Vagina (tissue), 2 donors: Measurements from ENCODE around the gene DSE.

Experiments
- CTCF ChIP-seq, 3 experiments: fragments of 450-650 bp in 2 of 3; fragments of 200-600 bp in 1 of 3; sonication (generic) in 1 of 3; IDR thresholded peaks; one replicate each; pipeline ENCODE4 v1.5.1; 2017 to 2019; ENCODE audit warnings: antibody characterized with exemption in 3 of 3, mild to moderate bottlenecking in 2 of 3, moderate library complexity in 2 of 3
- POLR2A ChIP-seq, 2 donors: fragments of 450-650 bp; IDR thresholded peaks; one replicate each; pipeline ENCODE4 v1.6.1; 2017; ENCODE audit warnings: antibody characterized with exemption in 2 of 2, mild to moderate bottlenecking in 2 of 2, moderate library complexity in 2 of 2
- POLR2AphosphoS5 ChIP-seq, 2 donors: sonication (generic); formaldehyde crosslinking; IDR thresholded peaks; one replicate each; pipeline ENCODE4 v1.9.0; 2017; ENCODE audit warnings: antibody characterized with exemption in 2 of 2, mild to moderate bottlenecking in 2 of 2, low read depth in 1 of 2; ENCODE audit not compliant: insufficient read depth in 1 of 2

- TF ChIP-seq CTCF (IDR thresholded peaks at IDR 0.05) (no peak), POLR2AphosphoS5 (IDR thresholded peaks at IDR 0.05; ENCODE audit: insufficient read depth in 1 of 2, low read depth in 1 of 2) (no peak), POLR2A (IDR thresholded peaks at IDR 0.05) (no peak)
Observed at GRCh38 chr6:116359835-116360234, 10.9 kb upstream of the DSE start.
